HCT116 (cell line): ENCODE data around the gene ASAP2.

ENCODE experiments used
- CTCF ChIP-seq, 3 experiments: fragments of 200-600 bp in 1 of 3; sonication (generic) in 1 of 3; IDR thresholded peaks in 2 of 3; conservative IDR thresholded peaks in 1 of 3; 2 replicates each; pipeline ENCODE4 v1.5.1; 2012 to 2017; ENCODE audit warnings: low read depth in 2 of 3, low read length in 2 of 3, antibody characterized with exemption in 1 of 3, borderline replicate concordance in 1 of 3, control low read depth in 1 of 3, mild to moderate bottlenecking in 1 of 3, mixed read lengths in 1 of 3, mixed run types in 1 of 3, moderate library complexity in 1 of 3; ENCODE audit not compliant: insufficient read depth in 1 of 3
- EZH2 ChIP-seq: fragments of 200-600 bp; sonication (generic); IDR thresholded peaks from 2 replicates; pipeline ENCODE4 v1.6.1; 2017; ENCODE audit warnings: antibody characterized with exemption, mixed run types
- JUND ChIP-seq: IDR thresholded peaks from 2 replicates; pipeline ENCODE4 v1.6.1; 2012
- POLR2A ChIP-seq: IDR thresholded peaks from 2 replicates; pipeline ENCODE4 v1.7.0; 2011; ENCODE audit warnings: borderline replicate concordance; ENCODE audit not compliant: insufficient read depth, insufficient read length; ENCODE audit errors: extremely low read depth
- POLR2AphosphoS5 ChIP-seq: IDR thresholded peaks from 2 replicates; pipeline ENCODE4 v1.6.1; 2011; ENCODE audit warnings: mild to moderate bottlenecking, low read depth, low read length, moderate library complexity
- YY1 ChIP-seq: IDR thresholded peaks from 2 replicates; pipeline ENCODE4 v1.6.1; 2011; ENCODE audit warnings: low read length, low read depth, moderate library complexity, mild to moderate bottlenecking; ENCODE audit not compliant: insufficient replicate concordance; ENCODE audit errors: extremely low read depth
- TF ChIP-seq, protein P1 (sequence below): IDR thresholded peaks from 2 replicates; pipeline ENCODE4 v1.6.1; 2011; ENCODE audit warnings: mild to moderate bottlenecking, low read length, moderate library complexity; ENCODE audit not compliant: insufficient replicate concordance; ENCODE audit errors: extremely low read depth
- TF ChIP-seq, protein P2 (sequence below): IDR thresholded peaks from 2 replicates; pipeline ENCODE4 v1.6.1; 2012

DNA sequence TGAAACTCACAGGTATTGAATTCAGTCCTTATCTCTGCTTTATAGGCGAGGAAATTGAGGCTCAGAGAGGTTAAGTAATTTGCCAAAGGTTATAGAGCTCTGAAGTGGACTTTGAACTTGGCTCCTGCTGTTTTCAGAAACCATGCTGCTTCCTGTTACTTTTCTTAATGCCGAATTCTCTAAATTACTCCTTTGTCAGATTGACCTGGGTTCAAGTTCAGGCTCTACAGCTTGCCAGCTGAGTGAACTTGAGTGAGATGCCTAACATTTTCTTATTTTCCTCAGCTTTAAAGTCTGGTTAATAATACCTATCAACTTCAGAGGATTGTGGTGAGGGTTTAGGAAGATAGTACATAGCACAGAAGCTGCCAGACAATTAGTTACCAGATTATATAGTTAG is 3.4 kb downstream of the ASAP2 start:
- no peak for TF ChIP-seq CTCF (IDR thresholded peaks at IDR 0.05 in 2 of 3, conservative IDR thresholded peaks at IDR 0.05 in 1 of 3; ENCODE audit: borderline replicate concordance in 1 of 3, insufficient read depth in 1 of 3, low read depth in 2 of 3, low read length in 2 of 3)
- no peak for TF ChIP-seq YY1
- TF ChIP-seq POLR2A: no peak
- TF ChIP-seq POLR2AphosphoS5: no peak
- TF ChIP-seq JUND: no peak
- TF ChIP-seq, protein P1, sequence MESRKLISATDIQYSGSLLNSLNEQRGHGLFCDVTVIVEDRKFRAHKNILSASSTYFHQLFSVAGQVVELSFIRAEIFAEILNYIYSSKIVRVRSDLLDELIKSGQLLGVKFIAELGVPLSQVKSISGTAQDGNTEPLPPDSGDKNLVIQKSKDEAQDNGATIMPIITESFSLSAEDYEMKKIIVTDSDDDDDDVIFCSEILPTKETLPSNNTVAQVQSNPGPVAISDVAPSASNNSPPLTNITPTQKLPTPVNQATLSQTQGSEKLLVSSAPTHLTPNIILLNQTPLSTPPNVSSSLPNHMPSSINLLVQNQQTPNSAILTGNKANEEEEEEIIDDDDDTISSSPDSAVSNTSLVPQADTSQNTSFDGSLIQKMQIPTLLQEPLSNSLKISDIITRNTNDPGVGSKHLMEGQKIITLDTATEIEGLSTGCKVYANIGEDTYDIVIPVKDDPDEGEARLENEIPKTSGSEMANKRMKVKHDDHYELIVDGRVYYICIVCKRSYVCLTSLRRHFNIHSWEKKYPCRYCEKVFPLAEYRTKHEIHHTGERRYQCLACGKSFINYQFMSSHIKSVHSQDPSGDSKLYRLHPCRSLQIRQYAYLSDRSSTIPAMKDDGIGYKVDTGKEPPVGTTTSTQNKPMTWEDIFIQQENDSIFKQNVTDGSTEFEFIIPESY: no peak
- no peak for TF ChIP-seq EZH2
- TF ChIP-seq, protein P2, sequence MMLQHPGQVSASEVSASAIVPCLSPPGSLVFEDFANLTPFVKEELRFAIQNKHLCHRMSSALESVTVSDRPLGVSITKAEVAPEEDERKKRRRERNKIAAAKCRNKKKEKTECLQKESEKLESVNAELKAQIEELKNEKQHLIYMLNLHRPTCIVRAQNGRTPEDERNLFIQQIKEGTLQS: no peak
